Testis (tissue), 3 donors: ENCODE measurements around the gene BICD1. TPM values are rescaled to one million over a fixed set of nuclear protein-coding genes. Genes with fewer than 3 reads are reported as not detected.

Source experiments
- DNase-seq: peaks from one replicate; pipeline ENCODE4 v3.0.0-alpha.2; 2019
- H3K27ac ChIP-seq, 2 donors: fragments of 200-600 bp; sonication (generic); one replicate each; pipeline ENCODE4 v1.5.1; 2019
- H3K27me3 ChIP-seq: fragments of 200-600 bp; sonication (generic); one replicate; pipeline ENCODE4 v1.5.1; 2019
- H3K36me3 ChIP-seq: fragments of 200-600 bp; sonication (generic); one replicate; pipeline ENCODE4 v1.5.1; 2017; ENCODE audit warnings: low read depth; ENCODE audit errors: missing control alignments
- H3K4me1 ChIP-seq: fragments of 200-600 bp; sonication (generic); one replicate; pipeline ENCODE4 v1.5.1; 2019
- H3K4me3 ChIP-seq, 2 donors: fragments of 200-600 bp; sonication (generic); one replicate each; pipeline ENCODE4 v1.5.1; 2017 to 2019
- H3K9me3 ChIP-seq: fragments of 200-600 bp; sonication (generic); one replicate; pipeline ENCODE4 v1.5.1; 2017
- CTCF ChIP-seq, 3 experiments: fragments of 450-650 bp in 2 of 3; fragments of 200-600 bp in 1 of 3; sonication (generic) in 1 of 3; IDR thresholded peaks; one replicate each; pipeline ENCODE4 v1.5.1; 2016 to 2019; ENCODE audit warnings: antibody characterized with exemption in 3 of 3, mild to moderate bottlenecking in 2 of 3, moderate library complexity in 1 of 3
- POLR2A ChIP-seq: fragments of 450-650 bp; IDR thresholded peaks from one replicate; pipeline ENCODE4 v1.6.1; 2017; ENCODE audit warnings: antibody characterized with exemption, mild to moderate bottlenecking, moderate library complexity
- WGBS, 2 donors: methylation state at CpG; one replicate each; pipeline ENCODE4 v1.1.5; 2018; 5-methylcytosine and 5-hydroxymethylcytosine counted together
- intact Hi-C: fragments of 100-400 bp; cut with DNase I; formaldehyde crosslinking; loops from one replicate; pipeline ENCODE4 v1.15.1; 2023; ENCODE audit warnings: low total_unique reads
- polyA plus RNA-seq: library from polyadenylated mRNA; stranded (reverse); fragments of 350-450 nt; fragmentation: Illumina TruSeq; extraction: RNeasy Lipid Tissue Mini Kit (QIAGEN cat#74804); gene quantifications from one replicate; pipeline ENCODE4 v1.2.3, GENCODE V29; 2014; ENCODE audit warnings: low read depth, low replicate concordance; ENCODE audit not compliant: insufficient read depth
- total RNA-seq, 2 donors: library from RNA; depleted of rRNA; stranded (reverse); fragments of >200 nt; gene quantifications; one replicate each; pipeline ENCODE4 v1.2.3, GENCODE V29; 2016

BICD1 gene
- total and polyA plus RNA-seq, 3 donors from 2014 or later = 8.4 to 28.7 (median 26.0) TPM

GRCh38 chr12:32257695-32258496 lies 151.2 kb downstream of the BICD1 start:
- Histone ChIP-seq H3K36me3 (no peaks in the 10 kb centered on the region), H3K27me3 (no peaks in the 10 kb centered on the region), H3K9me3 (no peaks in the 10 kb centered on the region), H3K4me3 (no peak overlapping the region), H3K4me1 (no peaks in the 10 kb centered on the region), H3K27ac (no peak overlapping the region)
- TF ChIP-seq POLR2A = no peak
- TF ChIP-seq CTCF (IDR thresholded peaks at IDR 0.05) = no peak
- WGBS, 2 donors = 91 to 96% methylated on average over 7 of the region's 7 CpGs
- DNase-seq = no peak
- intact Hi-C loops = no loop called here

- H3K27me3 ChIP-seq = no peaks in the 10 kb centered on the region
These were observed 154.0 kb downstream of the BICD1 start for GRCh38 chr12:32260696-32261095.

GRCh38 chr12:32261638-32262037 lies 155.0 kb downstream of the BICD1 start:
- H3K4me3 ChIP-seq = no peak overlapping the region
- no peaks in the 10 kb centered on the region for H3K9me3 ChIP-seq
- no peak for TF ChIP-seq POLR2A
- intact Hi-C loops = no loop called here
- H3K27ac ChIP-seq = no peak overlapping the region
- H3K27me3 ChIP-seq = no peaks in the 10 kb centered on the region
- H3K36me3 ChIP-seq = no peaks in the 10 kb centered on the region
- DNase-seq = no peak
- WGBS, 2 donors = 87 to 90% methylated on average over 1 of the region's 1 CpG
- H3K4me1 ChIP-seq = no peaks in the 10 kb centered on the region

More at GRCh38 chr12:32260696-32261095, 154.0 kb downstream of the BICD1 start:
- TF ChIP-seq POLR2A (no peak), CTCF (IDR thresholded peaks at IDR 0.05) (no peak)
- intact Hi-C loops = no loop called here
- Histone ChIP-seq H3K4me1 (no peaks in the 10 kb centered on the region), H3K4me3 (no peak overlapping the region), H3K9me3 (no peaks in the 10 kb centered on the region), H3K27ac (no peak overlapping the region), H3K36me3 (no peaks in the 10 kb centered on the region)
- no peak for DNase-seq
- 97 to 100% methylated on average over 3 of the region's 3 CpGs for WGBS, 2 donors

GRCh38 chr12:32264961-32265360 lies 158.3 kb downstream of the BICD1 start:
- no peaks in the 10 kb centered on the region for H3K9me3 ChIP-seq
- H3K4me1 ChIP-seq = no peaks in the 10 kb centered on the region
- no peak for TF ChIP-seq CTCF (IDR thresholded peaks at IDR 0.05)
- TF ChIP-seq POLR2A = no peak
- intact Hi-C loops = no loop called here
- H3K27me3 ChIP-seq = no peaks in the 10 kb centered on the region
- H3K27ac ChIP-seq = no peak overlapping the region
- H3K4me3 ChIP-seq = no peak overlapping the region
- no peak for DNase-seq
- 29 to 47% methylated on average over 5 of the region's 5 CpGs for WGBS, 2 donors
- H3K36me3 ChIP-seq = no peaks in the 10 kb centered on the region

- Histone ChIP-seq H3K4me3 (no peak overlapping the region), H3K9me3 (no peaks in the 10 kb centered on the region), H3K27ac (no peak overlapping the region), H3K36me3 (no peaks in the 10 kb centered on the region), H3K27me3 (no peaks in the 10 kb centered on the region), H3K4me1 (no peaks in the 10 kb centered on the region)
- DNase-seq = no peak
- intact Hi-C loops = no loop called here
- no peak for TF ChIP-seq POLR2A
- TF ChIP-seq CTCF (IDR thresholded peaks at IDR 0.05) = no peak
- WGBS, 2 donors = 63 to 73% methylated on average over 7 of the region's 7 CpGs
These were observed 158.8 kb downstream of the BICD1 start for GRCh38 chr12:32265456-32265855.
